Stimulated activated CD8-positive, alpha-beta memory T cell treated with anti-CD3 and anti-CD28 coated beads, Interleukin-12 subunit alpha, Interleukin-12 subunit beta, amount 100 ng/mL, for 24 hours (primary cell): ENCODE data around the gene DMRTA2.

Experiments used
- DNase-seq: peaks from one replicate; pipeline ENCODE4 v3.0.0-alpha.2; 2020; ENCODE audit errors: extremely low read depth

Gene DMRTA2

GRCh38 chr1:50422946-50423669 lies at the start of gene DMRTA2:
Gene DMRTA2, minus strand, starts transcription at chr1:50423443. Its CDS starts 1,907 bp downstream, at chr1:50421536.
- no peak for DNase-seq

- no peak for DNase-seq
Observed at GRCh38 chr1:50471967-50472366, 48.7 kb upstream of the DMRTA2 start.

GRCh38 chr1:50462964-50463363 lies 39.7 kb upstream of the DMRTA2 start:
- DNase-seq, result no peak

- DNase-seq, result no peak
Observed at GRCh38 chr1:50458507-50458906, 35.3 kb upstream of the DMRTA2 start.

GRCh38 chr1:50454911-50455310 lies 31.7 kb upstream of the DMRTA2 start:
- no peak for DNase-seq

- DNase-seq, result no peak
Observed at GRCh38 chr1:50453266-50453665, 30.0 kb upstream of the DMRTA2 start.

GRCh38 chr1:50452700-50453099 lies 29.5 kb upstream of the DMRTA2 start:
- DNase-seq, result no peak

- DNase-seq, result no peak
Observed at GRCh38 chr1:50450861-50451653, 27.8 kb upstream of the DMRTA2 start.

- DNase-seq, result no peak
Observed at GRCh38 chr1:50447961-50448360, 24.7 kb upstream of the DMRTA2 start.

- DNase-seq, result no peak
Observed at GRCh38 chr1:50441183-50441582, 17.9 kb upstream of the DMRTA2 start.

- DNase-seq, result no peak
Observed at GRCh38 chr1:50438945-50439344, 15.7 kb upstream of the DMRTA2 start.

- DNase-seq, result no peak
Observed at GRCh38 chr1:50436489-50436888, 13.2 kb upstream of the DMRTA2 start.

GRCh38 chr1:50430010-50430405 lies 6.8 kb upstream of the DMRTA2 start:
- no peak for DNase-seq

- DNase-seq, result no peak
Observed at GRCh38 chr1:50427818-50428779, 4.9 kb upstream of the DMRTA2 start.

- no peak for DNase-seq
Observed at GRCh38 chr1:50427086-50427817, 4.0 kb upstream of the DMRTA2 start.

GRCh38 chr1:50426702-50427085 lies 3.5 kb upstream of the DMRTA2 start:
- DNase-seq, result no peak

GRCh38 chr1:50426108-50426700 lies 3.0 kb upstream of the DMRTA2 start:
- DNase-seq, result no peak

- no peak for DNase-seq
Observed at GRCh38 chr1:50425376-50426107, 2.3 kb upstream of the DMRTA2 start.

- DNase-seq, result no peak
Observed at GRCh38 chr1:50424884-50425375, 1.7 kb upstream of the DMRTA2 start.
